IPS DF 19.7 (cell line): ENCODE measurements around the gene FCER1G.

Source experiments
- DNase-seq: peaks from one replicate; pipeline ENCODE4 v3.0.0-alpha.2; 2013; ENCODE audit warnings: low read depth, low spot score

The FCER1G gene

GRCh38 chr1:161188381-161188780, 26.7 kb upstream of the FCER1G start:
- DNase-seq = no peak

- DNase-seq = no peak
Observed at GRCh38 chr1:161189036-161189435, 26.1 kb upstream of the FCER1G start.

- no peak for DNase-seq
Observed at GRCh38 chr1:161190962-161191521, 24.1 kb upstream of the FCER1G start.

- DNase-seq = no peak
Observed at GRCh38 chr1:161191971-161192370, 23.1 kb upstream of the FCER1G start.

- no peak for DNase-seq
Observed at GRCh38 chr1:161192476-161193465, 22.3 kb upstream of the FCER1G start.

- no peak for DNase-seq
Observed at GRCh38 chr1:161193561-161194235, 21.4 kb upstream of the FCER1G start.

- DNase-seq = no peak
Observed at GRCh38 chr1:161195171-161195570, 19.9 kb upstream of the FCER1G start.

GRCh38 chr1:161196111-161196510, 19.0 kb upstream of the FCER1G start:
- no peak for DNase-seq

GRCh38 chr1:161196521-161197451, 18.3 kb upstream of the FCER1G start:
- no peak for DNase-seq

GRCh38 chr1:161197560-161198193, 17.4 kb upstream of the FCER1G start:
- no peak for DNase-seq

- DNase-seq = no peak
Observed at GRCh38 chr1:161198194-161198896, 16.8 kb upstream of the FCER1G start.

GRCh38 chr1:161198897-161199431, 16.1 kb upstream of the FCER1G start, which contains the start of gene ADAMTS4:
Gene ADAMTS4 (minus strand): TSS chr1:161199054. CDS start chr1:161198627, 427 bp downstream.
- no peak for DNase-seq

- no peak for DNase-seq
Observed at GRCh38 chr1:161199506-161200139, 15.5 kb upstream of the FCER1G start.

GRCh38 chr1:161200421-161200991, 14.6 kb upstream of the FCER1G start:
- no peak for DNase-seq

- DNase-seq = no peak
Observed at GRCh38 chr1:161200992-161201835, 13.9 kb upstream of the FCER1G start.

GRCh38 chr1:161201836-161202712, 13.0 kb upstream of the FCER1G start, which contains the start of gene NDUFS2:
Gene NDUFS2 (plus strand): TSS chr1:161202367. CDS start chr1:161202386, 19 bp downstream.
- peak; percentile 99 for DNase-seq
